ENCODE results near the gene GNS.
A peak's percentile ranks its signal among the peaks of the same experiment; 100 is the strongest.

Gene GNS

DNA sequence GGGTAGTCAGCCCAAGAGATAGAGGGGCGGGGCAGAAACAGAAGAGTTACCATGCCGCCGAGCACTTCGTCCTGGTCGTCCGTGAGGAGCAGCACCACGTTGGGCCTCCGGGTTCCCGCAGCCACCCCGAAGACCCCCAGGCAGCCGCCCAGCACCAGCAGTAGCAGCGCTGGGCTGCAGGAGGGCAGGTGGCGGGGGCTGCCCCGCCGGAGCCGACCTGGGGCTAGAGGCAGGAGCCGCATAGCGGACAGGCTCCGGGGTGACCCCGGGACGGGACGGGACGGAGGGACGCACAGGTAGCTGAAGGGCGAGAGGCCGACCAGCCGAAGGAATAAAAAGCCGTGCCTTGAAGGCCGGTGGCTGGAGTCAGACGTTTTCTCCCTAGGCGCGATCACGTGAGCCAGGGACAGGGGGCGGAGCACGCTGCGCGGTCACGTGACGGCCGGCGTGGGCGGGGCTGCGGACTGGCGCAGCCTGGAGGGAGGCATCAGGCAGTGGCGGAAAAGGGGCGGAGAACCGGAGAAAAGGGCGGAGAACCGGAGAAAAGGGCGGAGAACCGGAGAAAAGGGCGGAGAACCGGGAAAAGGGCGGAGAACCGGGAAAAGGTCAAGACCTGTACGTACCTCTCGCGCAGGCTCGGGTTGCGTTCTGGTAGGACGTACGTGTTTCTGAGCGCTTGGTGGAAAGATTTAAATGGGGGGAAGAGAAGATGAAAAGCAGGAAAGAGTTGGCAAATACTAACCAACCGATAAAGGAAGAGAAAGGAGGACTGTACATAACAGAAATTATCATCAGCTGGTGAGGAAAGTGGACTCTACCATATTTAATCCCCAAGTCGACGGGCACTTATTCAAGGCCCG lies at the start of gene GNS:
Gene GNS, minus strand, starts transcription at position 372 of the 860 bp plus-strand sequence. Its CDS starts 130 bp downstream, at position 242.
- DNase-seq (ENCODE audit: low read depth in 2 of 2, low spot score in 1 of 2), result peak; percentile 87 to 88

DNA sequence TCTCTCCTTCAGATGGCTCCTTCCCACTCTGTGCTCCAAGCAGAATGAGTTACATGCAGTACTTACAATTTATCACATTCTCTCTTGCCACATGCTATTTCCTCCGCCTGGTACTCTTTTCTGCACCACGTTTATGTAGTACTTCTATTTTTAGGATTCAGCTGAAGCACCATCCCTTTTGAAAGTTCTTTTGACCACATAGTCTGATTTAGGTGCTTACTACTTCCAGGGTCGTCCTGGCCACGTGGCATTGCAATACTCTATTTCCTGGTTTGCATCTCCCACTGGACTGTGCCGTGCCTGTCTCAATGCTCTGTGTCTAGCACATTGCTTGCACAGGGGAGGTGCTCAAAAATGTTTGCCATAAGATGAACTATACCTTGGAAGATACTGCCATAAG lies 48.9 kb upstream of the GNS start:
- DNase-seq (ENCODE audit: low read depth in 2 of 2, low spot score in 1 of 2), result no peak

DNA sequence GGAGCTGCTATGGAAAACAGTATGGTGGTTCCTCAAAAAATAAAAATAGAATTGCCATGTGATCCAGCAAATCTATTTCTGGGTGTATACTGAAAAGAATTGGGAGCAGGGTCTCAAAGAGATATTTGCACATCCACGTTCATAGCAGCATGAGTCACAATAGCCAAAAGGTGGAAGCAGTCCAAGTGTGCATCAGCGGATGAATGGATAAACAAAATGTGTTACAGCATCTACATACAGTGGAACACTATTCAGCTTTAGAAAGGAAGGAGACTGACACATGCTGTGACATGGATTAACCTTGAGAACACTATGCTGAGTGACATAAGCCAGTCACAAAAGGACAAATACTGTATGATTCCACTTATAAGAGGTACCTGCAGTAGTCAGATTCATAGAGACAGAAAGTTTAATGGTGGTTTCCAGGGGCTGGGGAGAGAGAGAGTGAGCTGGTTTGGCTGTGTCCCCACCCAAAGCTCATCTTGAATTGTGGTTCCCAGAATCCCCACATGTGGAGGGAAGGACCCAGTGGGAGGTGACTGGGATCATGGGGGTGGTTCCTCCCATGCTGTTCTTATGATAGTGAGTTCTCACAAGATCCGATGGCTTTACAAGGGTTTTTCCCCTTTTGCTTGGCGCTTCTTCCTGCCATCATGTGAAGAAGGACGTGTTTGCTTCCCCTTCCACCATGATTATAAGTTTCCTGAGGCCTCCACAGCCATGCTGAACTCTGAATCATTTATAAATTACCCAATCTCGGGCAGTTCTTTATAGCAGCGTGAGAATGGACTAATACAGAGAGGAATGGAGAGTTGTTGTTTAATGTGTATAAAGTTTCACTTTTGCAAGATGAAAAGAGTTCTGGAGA lies 47.6 kb upstream of the GNS start:
- DNase-seq (ENCODE audit: low read depth in 2 of 2, low spot score in 1 of 2), result no peak

DNA sequence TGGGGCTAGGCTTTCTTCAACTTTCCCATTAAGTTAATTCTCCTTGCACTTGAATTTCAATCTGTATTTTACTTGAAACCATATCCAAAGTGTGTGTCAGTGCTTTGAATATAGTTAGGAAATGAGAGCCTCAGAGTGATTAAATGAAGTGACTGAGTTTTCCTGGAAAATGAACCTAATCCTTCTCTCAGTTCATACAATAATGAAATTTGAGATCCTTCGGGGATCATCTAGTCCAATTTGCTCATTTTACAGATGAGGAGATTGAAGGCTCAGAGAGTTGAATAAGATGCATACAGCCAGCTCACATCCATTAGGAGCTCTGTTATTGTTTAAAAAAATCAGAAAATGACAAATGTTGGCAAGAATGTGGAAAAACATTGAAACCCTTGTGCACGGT lies 47.0 kb upstream of the GNS start:
- no peak for DNase-seq (ENCODE audit: low read depth in 2 of 2, low spot score in 1 of 2)

DNA sequence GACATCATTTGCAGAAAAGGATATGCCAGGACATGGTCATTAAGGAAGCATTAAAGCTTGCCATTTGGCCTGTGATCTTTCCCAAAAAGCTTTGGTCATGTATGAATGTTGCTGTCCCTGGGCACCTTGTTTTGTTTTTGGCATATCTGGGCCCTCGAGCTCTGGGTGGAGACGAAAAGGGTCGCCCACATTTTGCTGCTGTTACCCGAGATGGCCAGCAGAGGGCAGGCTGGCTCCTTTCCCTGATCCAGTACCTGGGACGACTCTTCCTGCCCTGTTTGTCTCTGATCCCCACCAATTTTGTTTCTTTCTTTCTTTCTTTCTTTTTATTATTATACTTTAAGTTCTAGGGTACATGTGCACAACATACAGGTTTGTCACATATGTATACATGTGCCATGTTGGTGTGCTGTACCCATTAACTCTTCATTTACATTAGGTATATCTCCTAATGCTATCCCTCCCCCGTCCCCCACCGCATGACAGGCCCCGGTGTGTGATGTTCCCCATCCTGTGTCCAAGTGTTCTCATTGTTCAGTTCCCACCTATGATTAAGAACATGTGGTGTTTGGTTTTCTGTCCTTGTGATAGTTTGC lies 43.1 kb upstream of the GNS start:
- peak in 1 of 2 donors; percentile 15 for DNase-seq (ENCODE audit: low read depth in 2 of 2, low spot score in 1 of 2)

DNA sequence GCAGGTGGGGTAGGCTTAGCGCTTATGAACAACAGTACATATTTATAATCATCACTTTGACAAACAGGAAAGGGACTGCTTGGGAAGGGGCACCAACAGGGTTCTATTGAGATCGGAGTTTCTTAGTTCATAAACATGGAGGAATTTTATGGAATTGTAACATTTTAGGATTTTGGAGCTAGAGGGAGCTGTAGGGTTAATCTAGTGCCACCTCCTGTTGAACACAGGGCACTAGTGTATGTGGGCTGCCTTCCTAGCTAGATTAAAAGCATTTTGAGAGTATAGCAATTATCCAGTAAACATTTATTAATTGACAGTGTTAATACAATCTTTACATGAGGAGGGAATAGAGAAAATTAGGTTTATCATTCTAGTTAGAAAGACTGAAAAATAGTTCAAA lies 42.2 kb upstream of the GNS start:
- no peak for DNase-seq (ENCODE audit: low read depth in 2 of 2, low spot score in 1 of 2)

DNA sequence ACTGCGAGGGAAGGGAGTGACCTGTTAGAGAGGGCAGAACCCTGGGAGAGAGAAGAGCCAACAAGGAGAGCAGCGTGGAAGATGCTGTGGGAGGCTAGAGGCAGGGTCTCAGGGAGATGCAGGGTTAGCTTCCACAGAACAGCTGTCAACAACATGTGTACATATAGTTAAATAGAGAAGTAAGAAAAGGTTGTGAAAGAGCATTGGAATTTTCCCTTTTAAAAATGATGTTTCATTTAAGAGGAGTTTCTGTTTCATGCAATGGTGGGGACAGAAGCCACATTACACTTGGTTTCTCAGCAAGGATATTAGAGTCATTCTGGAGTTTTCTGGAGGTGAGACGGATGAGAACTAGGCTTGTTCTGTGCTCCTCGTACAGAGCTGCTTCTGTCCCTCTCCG lies 41.4 kb upstream of the GNS start:
- no peak for DNase-seq (ENCODE audit: low read depth in 2 of 2, low spot score in 1 of 2)

DNA sequence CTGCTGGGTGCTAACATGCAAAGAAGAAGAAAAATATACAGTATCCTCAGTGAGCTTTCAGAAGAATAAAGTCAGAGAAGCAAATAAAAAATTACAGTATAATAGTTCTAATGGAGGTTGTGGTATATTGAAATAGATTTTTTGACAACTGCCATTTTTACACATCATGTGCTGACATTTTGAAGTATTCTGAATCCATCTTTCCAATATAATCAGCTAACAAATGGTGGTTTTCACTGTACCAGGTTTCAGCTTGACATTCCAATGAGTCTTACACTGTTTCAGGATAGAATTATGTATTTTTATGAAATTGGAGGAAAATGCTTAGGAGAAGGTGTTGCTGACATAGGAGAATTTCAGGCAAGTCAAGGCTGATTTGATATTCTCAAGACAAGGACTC lies 39.0 kb upstream of the GNS start:
- DNase-seq (ENCODE audit: low read depth in 2 of 2, low spot score in 1 of 2), result no peak

DNA sequence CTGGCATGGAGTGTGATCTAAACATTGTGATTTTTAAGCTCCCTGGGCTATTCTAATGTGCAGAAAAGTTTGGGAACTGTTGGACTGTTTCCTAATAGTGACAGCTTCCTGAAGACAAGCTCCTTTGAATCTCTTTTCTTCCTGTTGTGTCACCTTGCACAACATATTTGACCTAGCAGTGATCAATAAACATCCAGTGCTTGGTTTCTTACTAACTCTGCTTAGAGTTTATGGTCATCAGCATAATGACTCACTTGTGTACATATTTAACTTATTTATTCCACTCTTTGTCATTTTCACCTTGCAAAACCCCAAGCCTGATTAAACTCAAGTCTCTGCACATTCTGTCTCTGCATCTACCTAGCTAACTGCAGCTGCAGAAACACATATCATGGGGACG lies 38.0 kb upstream of the GNS start:
- DNase-seq (ENCODE audit: low read depth in 2 of 2, low spot score in 1 of 2), result no peak

DNA sequence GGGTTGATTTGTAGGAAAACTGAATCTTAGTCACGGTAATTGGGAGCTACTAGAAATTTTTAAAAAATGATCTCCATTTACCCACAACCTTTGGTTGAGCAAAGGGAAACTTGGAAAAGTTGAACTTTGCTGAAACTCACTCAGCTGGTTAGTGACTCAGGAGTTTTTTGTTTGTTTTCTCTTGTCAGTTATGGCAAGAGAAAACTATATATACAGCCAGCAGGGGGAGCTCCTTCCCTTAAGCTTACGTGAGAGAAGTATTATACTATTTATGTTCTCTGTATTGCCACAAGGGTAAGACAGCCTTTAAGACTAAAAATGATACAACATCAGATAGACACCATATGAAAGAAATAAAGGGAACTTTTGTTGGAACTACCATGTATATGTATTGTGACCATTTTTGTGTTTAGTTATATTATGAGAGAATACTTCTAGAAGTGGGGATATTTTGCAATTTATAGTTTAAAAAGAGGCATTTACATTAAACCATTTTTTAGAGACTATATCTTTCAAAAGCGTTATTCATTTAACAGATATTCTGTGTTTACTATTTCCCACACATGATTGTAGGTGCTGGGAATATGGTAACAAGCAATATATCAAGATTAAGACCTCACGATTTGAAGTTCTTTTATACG lies 37.1 kb upstream of the GNS start:
- peak in 1 of 2 donors; percentile 30 for DNase-seq (ENCODE audit: low read depth in 2 of 2, low spot score in 1 of 2)

DNA sequence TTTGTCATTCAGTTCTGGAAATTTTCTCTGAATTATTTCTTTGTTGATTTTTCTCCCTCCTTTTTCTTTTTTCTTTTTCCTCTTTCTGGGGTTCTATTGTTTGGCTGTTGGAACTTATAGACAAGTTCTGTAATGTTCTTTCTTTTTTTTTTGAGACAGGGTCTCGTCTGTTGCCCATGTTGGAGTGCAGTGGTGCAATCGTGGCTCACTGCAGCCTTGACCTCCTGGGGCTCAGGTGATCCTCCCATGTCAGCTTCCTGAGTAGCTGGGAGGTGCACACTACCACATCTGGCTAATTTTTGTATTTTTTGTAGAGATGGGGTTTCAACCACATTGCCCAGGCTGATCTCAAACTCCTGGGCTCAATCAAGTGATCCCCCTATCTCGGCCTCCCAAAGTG lies 35.1 kb upstream of the GNS start:
- no peak for DNase-seq (ENCODE audit: low read depth in 2 of 2, low spot score in 1 of 2)

DNA sequence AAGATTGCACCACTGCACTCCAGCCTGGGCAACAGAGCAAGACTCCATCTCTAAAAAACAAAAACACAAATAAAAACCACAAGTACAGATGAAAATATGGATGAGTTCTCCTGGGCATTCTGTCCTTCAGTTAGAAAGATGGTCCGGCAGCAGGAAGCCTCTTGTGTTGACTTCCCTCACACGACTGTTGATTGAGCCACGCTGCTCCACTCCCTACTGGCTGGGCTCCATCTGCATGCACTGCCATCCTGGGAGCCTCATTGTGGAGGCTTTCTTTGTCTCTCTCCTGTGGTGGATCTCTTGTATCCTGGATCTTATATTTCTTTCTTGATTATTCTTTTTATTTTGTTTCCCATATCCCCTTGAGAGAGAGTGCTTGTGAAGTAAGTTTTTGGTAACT lies 34.4 kb upstream of the GNS start:
- no peak for DNase-seq (ENCODE audit: low read depth in 2 of 2, low spot score in 1 of 2)

DNA sequence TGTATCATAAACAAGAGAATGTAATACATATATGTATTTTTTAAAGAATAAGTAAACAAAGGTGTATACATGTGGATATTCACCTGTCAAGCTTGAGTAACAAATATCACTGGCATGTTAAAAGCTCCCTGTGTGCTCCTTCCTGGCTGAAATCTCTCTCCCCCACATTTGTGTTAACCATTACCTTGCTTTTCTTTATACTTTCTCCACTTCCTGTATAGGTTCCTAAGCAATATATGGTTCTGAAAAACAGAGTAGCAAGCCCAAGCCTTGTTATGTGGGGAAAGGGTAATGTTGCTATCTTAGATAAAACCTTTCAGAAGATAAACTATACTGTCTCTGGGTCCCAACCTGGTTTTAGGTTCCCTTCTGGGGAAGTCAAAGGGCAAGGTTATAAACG lies 32.9 kb upstream of the GNS start:
- no peak for DNase-seq (ENCODE audit: low read depth in 2 of 2, low spot score in 1 of 2)

DNA sequence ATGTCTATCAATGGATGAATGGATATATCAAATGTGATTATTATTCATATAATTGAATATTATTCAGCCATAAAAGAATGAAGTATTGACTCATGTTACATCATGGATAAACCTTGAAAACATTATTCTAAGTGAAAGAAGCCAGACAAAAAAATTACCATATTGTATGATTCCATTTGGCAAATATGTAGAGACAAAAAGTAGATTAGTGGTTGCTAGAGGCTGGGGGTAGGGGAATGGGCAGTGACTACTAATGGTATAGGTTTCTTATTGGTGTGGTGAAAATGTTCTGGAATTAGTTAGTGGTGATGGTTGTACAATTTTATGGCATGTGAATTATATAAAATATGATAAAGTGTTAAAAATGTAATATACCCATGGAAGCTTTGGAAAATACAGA lies 31.8 kb upstream of the GNS start:
- DNase-seq (ENCODE audit: low read depth in 2 of 2, low spot score in 1 of 2), result no peak

DNA sequence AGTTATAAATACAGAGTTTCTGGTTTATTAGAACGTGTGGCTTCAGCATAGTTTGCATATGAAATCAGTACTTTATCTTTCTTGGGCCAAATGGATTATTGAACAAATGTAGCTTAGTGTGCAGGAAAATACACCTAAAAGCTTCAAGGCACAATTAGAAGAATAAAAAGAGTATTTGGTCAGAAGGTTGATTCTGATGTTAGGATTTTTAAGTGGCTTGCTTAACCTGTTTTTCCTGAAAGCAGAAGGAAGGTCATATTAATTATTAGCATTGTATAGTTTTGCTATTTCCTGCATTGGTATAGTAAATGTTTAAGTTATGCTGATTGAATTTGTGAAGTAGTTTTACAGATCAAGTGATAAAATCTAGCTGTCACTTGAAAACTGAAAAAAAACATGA lies 31.0 kb upstream of the GNS start:
- no peak for DNase-seq (ENCODE audit: low read depth in 2 of 2, low spot score in 1 of 2)

DNA sequence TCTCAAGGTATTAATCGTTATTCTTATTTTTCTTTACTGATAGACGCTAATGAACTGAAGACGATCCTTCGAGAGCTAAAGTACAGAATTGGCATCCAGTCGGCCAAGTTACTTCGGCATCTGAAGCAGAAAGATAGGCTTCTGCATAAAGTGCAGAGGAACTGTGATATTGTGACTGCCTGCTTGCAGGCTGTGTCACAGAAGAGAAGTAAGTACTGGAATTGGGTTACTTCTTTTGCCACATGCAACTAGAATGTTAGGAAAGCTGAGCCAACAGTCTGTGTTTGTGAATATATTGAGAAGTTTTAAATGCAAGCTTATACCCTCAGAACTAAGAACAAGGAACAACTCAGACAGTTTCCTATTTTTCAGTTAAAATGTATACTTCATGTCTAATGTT lies 26.6 kb upstream of the GNS start:
- DNase-seq (ENCODE audit: low read depth in 2 of 2, low spot score in 1 of 2), result no peak

DNA sequence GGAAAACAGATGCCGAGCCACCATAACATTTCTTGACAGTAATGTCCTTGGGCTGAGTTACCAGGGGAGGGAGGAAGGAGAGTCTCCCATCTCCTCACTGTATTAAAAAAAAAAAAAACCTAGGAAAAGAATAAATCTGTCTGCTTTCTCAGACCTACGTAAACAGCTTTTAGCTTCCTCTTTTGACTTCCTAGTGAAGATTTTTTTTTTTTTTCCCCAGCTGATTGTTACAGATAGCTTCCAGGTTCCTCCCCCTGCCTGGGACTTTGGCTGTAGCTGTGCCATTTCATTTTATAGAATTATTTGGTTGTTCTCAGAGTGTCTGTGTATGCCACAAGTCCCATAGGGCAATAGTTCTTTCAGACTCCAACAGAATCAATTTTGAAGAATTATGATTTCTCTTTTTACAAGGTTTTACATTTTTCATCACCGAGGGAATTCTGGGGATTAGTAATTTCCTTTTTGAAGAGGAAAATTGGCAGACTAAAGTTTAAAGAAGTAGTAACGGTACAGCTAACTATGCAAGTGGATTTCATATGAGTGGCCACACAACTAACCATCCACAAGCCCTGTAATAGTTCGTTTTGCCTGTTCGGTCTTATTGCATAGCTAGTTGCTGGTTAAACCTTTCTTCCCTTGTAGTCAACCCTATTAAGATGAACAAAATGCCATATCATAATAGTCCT lies 23.1 kb upstream of the GNS start:
- DNase-seq (ENCODE audit: low read depth in 2 of 2, low spot score in 1 of 2), result no peak

DNA sequence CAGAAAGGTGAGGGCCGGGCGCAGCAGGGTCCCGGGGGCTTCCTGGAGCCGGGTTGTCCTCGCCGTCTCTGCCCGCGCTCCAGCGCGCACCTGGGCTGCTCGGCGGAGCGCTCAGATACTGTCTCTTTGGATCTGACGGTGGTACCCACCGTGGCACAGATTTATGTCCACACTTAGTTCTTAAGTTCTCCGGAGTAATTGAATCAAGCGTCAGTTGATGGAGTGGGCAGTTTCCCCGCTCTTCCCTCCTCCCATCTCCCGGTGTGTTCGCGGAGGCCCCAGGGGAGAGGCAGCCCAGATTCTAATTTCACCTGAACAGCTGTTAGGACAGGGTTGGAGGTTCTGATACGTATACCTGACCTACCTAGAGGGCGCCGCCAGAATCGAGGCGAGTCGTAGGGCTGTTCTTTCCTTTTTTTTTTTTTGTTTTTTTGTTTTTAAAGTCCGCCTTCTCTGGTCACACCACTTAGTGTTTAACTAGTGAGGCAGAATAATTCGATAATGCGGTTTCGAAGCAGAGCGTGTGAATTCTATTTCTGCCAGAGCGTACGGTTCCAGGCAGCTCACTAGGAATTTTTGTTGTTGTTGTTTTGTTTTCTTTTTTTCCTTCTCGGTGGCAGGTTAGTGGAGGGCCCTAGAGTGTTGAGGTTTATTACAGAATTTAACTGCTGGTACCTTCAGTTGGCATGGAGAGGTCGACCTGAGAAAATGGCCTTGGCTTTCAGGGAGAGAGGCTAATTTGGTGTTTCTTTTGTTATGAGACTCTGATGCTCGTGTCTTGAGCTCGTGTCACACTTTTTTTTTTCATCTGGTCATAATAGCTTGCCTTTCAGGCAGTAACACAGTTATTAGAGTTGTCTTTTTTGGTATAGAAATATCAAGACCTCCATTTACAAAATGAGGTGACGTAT lies 22.3 kb upstream of the GNS start:
- DNase-seq (ENCODE audit: low read depth in 2 of 2, low spot score in 1 of 2), result no peak

DNA sequence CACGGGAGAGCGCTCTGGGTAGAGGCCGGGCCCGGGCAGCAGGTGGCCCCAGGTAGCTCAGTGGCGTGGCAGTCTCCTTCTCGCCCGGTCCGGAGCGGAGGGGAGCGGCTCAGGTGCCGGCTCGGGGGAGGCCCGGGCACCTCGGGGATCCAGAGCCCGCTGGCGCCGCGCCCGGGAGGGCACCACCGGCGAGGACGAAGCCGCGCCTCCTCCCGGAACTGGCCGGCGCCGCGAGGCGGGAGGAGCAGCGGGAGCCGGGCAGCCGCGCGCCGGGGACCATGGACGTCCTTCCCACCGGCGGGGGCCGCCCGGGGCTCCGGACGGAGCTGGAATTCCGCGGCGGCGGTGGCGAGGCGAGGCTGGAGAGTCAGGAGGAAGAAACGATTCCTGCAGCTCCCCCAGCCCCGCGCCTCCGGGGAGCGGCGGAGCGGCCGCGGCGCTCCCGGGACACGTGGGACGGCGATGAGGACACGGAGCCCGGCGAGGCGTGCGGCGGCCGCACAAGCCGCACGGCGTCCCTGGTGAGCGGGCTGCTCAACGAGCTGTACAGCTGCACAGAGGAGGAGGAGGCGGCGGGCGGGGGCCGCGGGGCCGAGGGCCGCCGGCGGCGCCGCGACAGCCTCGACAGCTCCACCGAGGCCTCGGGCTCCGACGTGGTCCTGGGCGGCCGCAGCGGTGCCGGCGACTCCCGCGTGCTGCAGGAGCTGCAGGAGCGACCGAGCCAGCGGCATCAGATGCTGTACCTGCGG lies 21.5 kb upstream of the GNS start:
- DNase-seq (ENCODE audit: low read depth in 2 of 2, low spot score in 1 of 2), result no peak
